Ishikawa (cell line): ENCODE measurements around the gene RNF183.

ENCODE experiments used
- CEBPB ChIP-seq: IDR thresholded peaks from 2 replicates; pipeline ENCODE4 v1.6.1; 2012
- CREB1 ChIP-seq: IDR thresholded peaks from 2 replicates; pipeline ENCODE4 v1.6.1; 2012; ENCODE audit warnings: low read depth
- EGR1 ChIP-seq: IDR thresholded peaks from 2 replicates; pipeline ENCODE4 v1.6.1; 2012
- EP300 ChIP-seq: IDR thresholded peaks from 2 replicates; pipeline ENCODE4 v1.6.1; 2012; ENCODE audit warnings: borderline replicate concordance
- FOXM1 ChIP-seq: IDR thresholded peaks from 2 replicates; pipeline ENCODE4 v1.6.1; 2012; ENCODE audit warnings: low read depth, borderline replicate concordance
- MAX ChIP-seq: IDR thresholded peaks from 2 replicates; pipeline ENCODE4 v1.6.1; 2012
- NFIC ChIP-seq: IDR thresholded peaks from 2 replicates; pipeline ENCODE4 v1.6.1; 2012
- RAD21 ChIP-seq: IDR thresholded peaks from 2 replicates; pipeline ENCODE4 v1.6.1; 2012; ENCODE audit warnings: low read depth
- REST ChIP-seq: IDR thresholded peaks from 2 replicates; pipeline ENCODE4 v1.6.1; 2012; ENCODE audit warnings: low read depth, mild to moderate bottlenecking
- TAF1 ChIP-seq: IDR thresholded peaks from 2 replicates; pipeline ENCODE4 v1.6.1; 2012; ENCODE audit warnings: low read depth, mild to moderate bottlenecking
- TCF12 ChIP-seq: IDR thresholded peaks from 2 replicates; pipeline ENCODE4 v1.6.1; 2012; ENCODE audit warnings: low read depth
- TEAD4 ChIP-seq: IDR thresholded peaks from 2 replicates; pipeline ENCODE4 v1.6.1; 2012
- USF1 ChIP-seq: IDR thresholded peaks from 2 replicates; pipeline ENCODE4 v1.6.1; 2012
- YY1 ChIP-seq: IDR thresholded peaks from 2 replicates; pipeline ENCODE4 v1.6.1; 2012; ENCODE audit warnings: low read depth
- ZBTB7A ChIP-seq: IDR thresholded peaks from 2 replicates; pipeline ENCODE4 v1.6.1; 2012; ENCODE audit warnings: low read depth

The RNF183 gene

GRCh38 chr9:113302792-113303418 is at the start of gene RNF183:
Gene RNF183 (minus strand): TSS chr9:113303376. CDS start chr9:113298184, 5,192 bp downstream.
- TF ChIP-seq EP300, result no peak
- TF ChIP-seq TEAD4, result no peak
- TF ChIP-seq FOXM1, result no peak
- TF ChIP-seq TCF12, result no peak
- TF ChIP-seq USF1, result no peak
- TF ChIP-seq MAX, result no peak
- no peak for TF ChIP-seq EGR1
- TF ChIP-seq ZBTB7A, result no peak
- TF ChIP-seq CEBPB, result no peak
- TF ChIP-seq CREB1, result no peak
- no peak for TF ChIP-seq RAD21

- TF ChIP-seq RAD21 (no peak), EGR1 (no peak), CEBPB (no peak), MAX (no peak), TEAD4 (no peak), NFIC (no peak), YY1 (no peak), REST (no peak)
Observed at GRCh38 chr9:113352411-113352810, 49.2 kb upstream of the RNF183 start.

- TF ChIP-seq YY1 (no peak), RAD21 (no peak), EGR1 (no peak), MAX (no peak), NFIC (no peak), CEBPB (no peak), REST (no peak), TCF12 (no peak), EP300 (no peak), TAF1 (no peak), CREB1 (no peak), ZBTB7A (no peak), USF1 (no peak), FOXM1 (no peak), TEAD4 (no peak)
Observed at GRCh38 chr9:113352006-113352405, 48.8 kb upstream of the RNF183 start.

- TF ChIP-seq RAD21 (no peak), YY1 (no peak), TEAD4 (no peak), CEBPB (no peak)
Observed at GRCh38 chr9:113350937-113351336, 47.8 kb upstream of the RNF183 start.

- no peak for TF ChIP-seq YY1
- TF ChIP-seq TEAD4, result no peak
- TF ChIP-seq NFIC, result no peak
- no peak for TF ChIP-seq MAX
- no peak for TF ChIP-seq CREB1
- no peak for TF ChIP-seq TCF12
- TF ChIP-seq FOXM1, result no peak
- no peak for TF ChIP-seq ZBTB7A
- no peak for TF ChIP-seq USF1
- TF ChIP-seq RAD21, result no peak
- no peak for TF ChIP-seq REST
- no peak for TF ChIP-seq TAF1
- no peak for TF ChIP-seq CEBPB
- TF ChIP-seq EGR1, result no peak
- TF ChIP-seq EP300, result no peak
Observed at GRCh38 chr9:113350107-113350661, 47.0 kb upstream of the RNF183 start.
